ENCODE results near the gene DCAF11. TPM values are rescaled to one million over a fixed set of nuclear protein-coding genes. Genes with fewer than 3 reads are reported as not detected.

DCAF11 gene
- total RNA-seq, 4 donors from 2014 or later, result 42.9 to 87.4 (median 57.8) TPM

GRCh38 chr14:24067133-24068082 is 47.2 kb upstream of the DCAF11 start:
- Histone ChIP-seq H3K4me1 (no peaks in the 10 kb centered on the region), H3K36me3 (no peaks in the 10 kb centered on the region), H3K9me3 (no peaks in the 10 kb centered on the region), H3K27ac (no peak overlapping the region), H3K27me3 (no peaks in the 10 kb centered on the region), H3K4me3 (no peak overlapping the region)
- no peak for TF ChIP-seq POLR2A (IDR thresholded peaks at IDR 0.05)
- no peak for TF ChIP-seq CTCF (IDR thresholded peaks at IDR 0.05)
- DNase-seq, result no peak
- intact Hi-C loops (cut with DNase I; ENCODE audit: low total_unique reads), result no loop called here

- no peak for TF ChIP-seq CTCF (IDR thresholded peaks at IDR 0.05)
- no peak for TF ChIP-seq POLR2A (IDR thresholded peaks at IDR 0.05)
- no peak for DNase-seq
- Histone ChIP-seq H3K36me3 (no peaks in the 10 kb centered on the region), H3K27ac (no peak overlapping the region), H3K4me3 (no peak overlapping the region), H3K4me1 (no peaks in the 10 kb centered on the region), H3K9me3 (no peaks in the 10 kb centered on the region), H3K27me3 (no peaks in the 10 kb centered on the region)
- intact Hi-C loops (cut with DNase I; ENCODE audit: low total_unique reads), result no loop called here
Measured at GRCh38 chr14:24068711-24069410, 45.7 kb upstream of the DCAF11 start.

- no peak for TF ChIP-seq CTCF (IDR thresholded peaks at IDR 0.05)
- TF ChIP-seq POLR2A (IDR thresholded peaks at IDR 0.05), result no peak
- no peak for DNase-seq
- intact Hi-C loops (cut with DNase I; ENCODE audit: low total_unique reads), result no loop called here
- no peaks in the 10 kb centered on the region for H3K4me1 ChIP-seq
- no peak overlapping the region for H3K4me3 ChIP-seq
- no peak overlapping the region for H3K27ac ChIP-seq
- H3K36me3 ChIP-seq, result no peaks in the 10 kb centered on the region
- no peaks in the 10 kb centered on the region for H3K9me3 ChIP-seq
- H3K27me3 ChIP-seq, result no peaks in the 10 kb centered on the region
Measured at GRCh38 chr14:24069411-24069735, 45.2 kb upstream of the DCAF11 start.

- H3K9me3 ChIP-seq, result no peaks in the 10 kb centered on the region
- H3K4me3 ChIP-seq, result no peak overlapping the region
- no peaks in the 10 kb centered on the region for H3K27me3 ChIP-seq
- H3K4me1 ChIP-seq, result no peaks in the 10 kb centered on the region
- H3K27ac ChIP-seq, result no peak overlapping the region
- H3K36me3 ChIP-seq, result no peaks in the 10 kb centered on the region
- no peak for DNase-seq
- intact Hi-C loops (cut with DNase I; ENCODE audit: low total_unique reads), result no loop called here
- TF ChIP-seq POLR2A (IDR thresholded peaks at IDR 0.05) (no peak), CTCF (IDR thresholded peaks at IDR 0.05) (no peak)
Measured at GRCh38 chr14:24070285-24071143, 44.1 kb upstream of the DCAF11 start.

All from uterus (tissue), 4 donors.